A673 (cell line): ENCODE results near the gene SNAI3.

ENCODE experiments used
- CTCF ChIP-seq: fragments of 300-800, 200-600 bp; sonication (generic); conservative IDR thresholded peaks from 2 replicates; pipeline ENCODE4 v1.5.1; 2017; ENCODE audit warnings: low read depth, mild to moderate bottlenecking, antibody characterized with exemption, low read length, moderate library complexity, mixed read lengths
- EZH2 ChIP-seq: fragments of 200-600 bp; sonication (generic); IDR thresholded peaks from 2 replicates; pipeline ENCODE4 v1.6.1; 2017; ENCODE audit warnings: borderline replicate concordance, low read depth, mild to moderate bottlenecking, mixed read lengths, antibody characterized with exemption, low read length; ENCODE audit not compliant: poor library complexity, severe bottlenecking

GRCh38 chr16:88696441-88696840, 10.1 kb upstream of the SNAI3 start:
- no peak for TF ChIP-seq CTCF
- no peak for TF ChIP-seq EZH2
